A549 (cell line): ENCODE data around the gene ILDR2. TPM values are rescaled to one million over a fixed set of nuclear protein-coding genes. Genes with fewer than 3 reads are reported as not detected.

Experiments
- ATAC-seq, 2 experiments: fragments of 200-7000 bp in 1 of 2; fragments of >200 bp in 1 of 2; cut with Nextera tagmentation in 1 of 2; cut with Tn5 transposase in 1 of 2; 3 replicates each; pipeline versions ENCODE4 v1.8.0 to v1.9.1; 2018 to 2020; ENCODE audit warnings: mild to moderate bottlenecking in 1 of 2, moderate library complexity in 1 of 2
- CTCF ChIA-PET: fragments of 300-600 bp; sonication (Branson Sonifier 250); formaldehyde crosslinking; extraction: SDS; loops from one replicate; lab custom pipeline; 2021; ENCODE audit warnings: antibody characterized with exemption, inconsistent platforms; lab: Yijun Ruan, JAX
- POLR2A ChIA-PET: fragments of 350-600 bp; formaldehyde crosslinking; extraction: SDS; loops from one replicate; lab custom pipeline; 2021; ENCODE audit warnings: antibody characterized with exemption, inconsistent platforms; lab: Yijun Ruan, JAX
- DNase-seq, 2 experiments: peaks; one replicate each; pipeline versions ENCODE4 v3.0.0 to v3.0.0-alpha.2; 2011 to 2016; ENCODE audit warnings: low read depth in 1 of 2, low spot score in 1 of 2
- FAIRE-seq: peaks from 2 replicates; lab custom pipeline; 2011; peaks lifted over from hg19 to GRCh38; lab: Jason Lieb, UNC
- H3K27ac ChIP-seq, 2 experiments: fragments of >200 bp; sonication (Bioruptor Twin); formaldehyde crosslinking; 3 replicates each; pipeline ENCODE4 v1.5.1; 2016 to 2017
- H3K4me1 ChIP-seq: fragments of >200 bp; sonication (Bioruptor Twin); formaldehyde crosslinking; 3 replicates; pipeline ENCODE4 v1.6.1; 2016
- H3K4me2 ChIP-seq: fragments of >200 bp; sonication (Bioruptor Twin); formaldehyde crosslinking; 3 replicates; pipeline ENCODE4 v1.6.1; 2016
- H3K4me3 ChIP-seq: fragments of >200 bp; sonication (Bioruptor Twin); formaldehyde crosslinking; 3 replicates; pipeline ENCODE4 v1.5.1; 2016
- H3K9me3 ChIP-seq: fragments of >200 bp; sonication (Bioruptor Twin); formaldehyde crosslinking; 3 replicates; pipeline ENCODE4 v1.6.1; 2016
- BCL3 ChIP-seq: fragments of >200 bp; sonication (Bioruptor Twin); formaldehyde crosslinking; IDR thresholded peaks from 3 replicates; pipeline ENCODE4 v1.6.1; 2016
- CEBPB ChIP-seq, 2 experiments: fragments of >200 bp in 1 of 2; sonication (Bioruptor Twin) in 1 of 2; formaldehyde crosslinking in 1 of 2; IDR thresholded peaks; 2 replicates each; pipeline ENCODE4 v1.6.1; 2012 to 2016
- CHD4 ChIP-seq: fragments of 200-600 bp; sonication (generic); IDR thresholded peaks from 2 replicates; pipeline ENCODE4 v1.6.1; 2016; ENCODE audit warnings: antibody characterized with exemption, mild to moderate bottlenecking, borderline replicate concordance
- E2F6 ChIP-seq: IDR thresholded peaks from 2 replicates; pipeline ENCODE4 v1.6.1; 2012; ENCODE audit warnings: low read depth, borderline replicate concordance
- EHF ChIP-seq: fragments of 250-450 bp; sonication (Bioruptor Pico); IDR thresholded peaks from 2 replicates; pipeline ENCODE4 v1.5.0; 2020; ENCODE audit warnings: mild to moderate bottlenecking
- EHMT2 ChIP-seq: fragments of 200-600 bp; sonication (generic); IDR thresholded peaks from 2 replicates; pipeline ENCODE4 v1.6.1; 2016; ENCODE audit warnings: antibody characterized with exemption, low read depth, mild to moderate bottlenecking, moderate library complexity
- FOSB ChIP-seq: fragments of 250-450 bp; sonication (Bioruptor Pico); IDR thresholded peaks from 2 replicates; pipeline ENCODE4 v1.5.0; 2020; ENCODE audit warnings: mild to moderate bottlenecking, moderate library complexity
- FOXS1 ChIP-seq: fragments of 250-450 bp; sonication (Bioruptor Pico); IDR thresholded peaks from 2 replicates; pipeline ENCODE4 v1.5.0; 2020; ENCODE audit warnings: mild to moderate bottlenecking, moderate library complexity
- GATA3 ChIP-seq: IDR thresholded peaks from 2 replicates; pipeline ENCODE4 v1.6.1; 2012; ENCODE audit warnings: borderline replicate concordance
- HEYL ChIP-seq: fragments of 250-450 bp; sonication (Bioruptor Pico); IDR thresholded peaks from 2 replicates; pipeline ENCODE4 v1.8.0; 2021; ENCODE audit warnings: mild to moderate bottlenecking, moderate library complexity
- HOXB13 ChIP-seq: fragments of 250-450 bp; sonication (Bioruptor Pico); IDR thresholded peaks from 2 replicates; pipeline ENCODE4 v1.5.0; 2020; ENCODE audit warnings: low read depth, mild to moderate bottlenecking, moderate library complexity
- KDM1A ChIP-seq: fragments of 200-600 bp; sonication (generic); IDR thresholded peaks from 2 replicates; pipeline ENCODE4 v1.6.1; 2016; ENCODE audit warnings: low read depth, mild to moderate bottlenecking
- KDM5A ChIP-seq: fragments of 200-600 bp; sonication (generic); IDR thresholded peaks from 2 replicates; pipeline ENCODE4 v1.6.1; 2016; ENCODE audit warnings: antibody characterized with exemption, mild to moderate bottlenecking
- MAFK ChIP-seq: fragments of 450-650 bp; IDR thresholded peaks from 2 replicates; pipeline ENCODE4 v1.6.1; 2014; ENCODE audit not compliant: partially characterized antibody
- NPAS2 ChIP-seq: fragments of 250-450 bp; sonication (Bioruptor Pico); IDR thresholded peaks from 2 replicates; pipeline ENCODE4 v1.8.0; 2022; ENCODE audit warnings: mild to moderate bottlenecking, moderate library complexity, borderline replicate concordance
- PBX3 ChIP-seq: IDR thresholded peaks from 2 replicates; pipeline ENCODE4 v1.6.1; 2012
- POLR2A ChIP-seq: IDR thresholded peaks from 2 replicates; pipeline ENCODE4 v1.6.1; 2012; ENCODE audit warnings: mild to moderate bottlenecking, low read length
- POLR2AphosphoS2 ChIP-seq: conservative IDR thresholded peaks from 2 replicates; pipeline ENCODE4 v1.6.1; 2012; ENCODE audit warnings: low read length, improper control_type of control experiment, inconsistent platforms
- REST ChIP-seq: fragments of 200-600 bp; sonication (generic); IDR thresholded peaks from 2 replicates; pipeline ENCODE4 v1.6.1; 2016; ENCODE audit warnings: antibody characterized with exemption, mild to moderate bottlenecking, moderate library complexity
- RNF2 ChIP-seq: fragments of 200-600 bp; sonication (generic); IDR thresholded peaks from 2 replicates; pipeline ENCODE4 v1.6.1; 2016; ENCODE audit warnings: low read depth, mild to moderate bottlenecking, antibody characterized with exemption, moderate library complexity, borderline replicate concordance
- SREBF2 ChIP-seq: fragments of 450-650 bp; IDR thresholded peaks from 2 replicates; pipeline ENCODE4 v1.6.1; 2014; ENCODE audit warnings: mild to moderate bottlenecking, moderate library complexity
- USF2 ChIP-seq: fragments of 450-650 bp; IDR thresholded peaks from 2 replicates; pipeline ENCODE4 v1.6.1; 2014; ENCODE audit warnings: antibody characterized with exemption
- ZFP36 ChIP-seq: fragments of 450-650 bp; IDR thresholded peaks from 2 replicates; pipeline ENCODE4 v1.6.1; 2014; ENCODE audit warnings: borderline replicate concordance; ENCODE audit not compliant: partially characterized antibody
- ZNF302 ChIP-seq: fragments of 250-450 bp; sonication (Bioruptor Pico); IDR thresholded peaks from 2 replicates; pipeline ENCODE4 v1.9.0; 2021; ENCODE audit warnings: inconsistent platforms, mild to moderate bottlenecking, moderate library complexity
- ZSCAN20 ChIP-seq: fragments of 250-450 bp; sonication (Bioruptor Pico); IDR thresholded peaks from 2 replicates; pipeline ENCODE4 v1.8.0; 2022; ENCODE audit warnings: mild to moderate bottlenecking, moderate library complexity
- WGBS: methylation state at CpG from one replicate; pipeline ENCODE4 v1.1.6; 2017; ENCODE audit errors: missing lambda C conversion rate; 5-methylcytosine and 5-hydroxymethylcytosine counted together
- polyA plus RNA-seq, 4 experiments: library from polyadenylated mRNA; depleted of rRNA in 3 of 4; stranded (reverse); fragments of >200 nt; fragmentation: RNase III in 1 of 4; extraction: RNeasy Plus Mini Kit Qiagen cat#74134 plus additional on column Dnase treatment in 1 of 4; gene quantifications; 2 replicates in 3 of 4; 3 replicates in 1 of 4; pipeline ENCODE4 v1.2.3, GENCODE V29; 2011 to 2017

ILDR2 gene
- polyA plus RNA-seq, 2 of the 4 experiments (the other 2 are of a cell fraction): 0.04 TPM; not detected in 1

GRCh38 chr1:166937329-166937728 is 38.0 kb downstream of the ILDR2 start:
- Histone ChIP-seq H3K27ac (no peak overlapping the region), H3K4me1 (no peaks in the 10 kb centered on the region), H3K4me2 (no peak overlapping the region), H3K4me3 (no peak overlapping the region), H3K9me3 (no peaks in the 10 kb centered on the region)
- TF ChIP-seq BCL3: no peak
- TF ChIP-seq RNF2: no peak
- no peak for TF ChIP-seq CHD4
- TF ChIP-seq KDM1A: no peak
- TF ChIP-seq PBX3: no peak
- no peak for TF ChIP-seq USF2
- TF ChIP-seq GATA3: no peak
- TF ChIP-seq SREBF2: no peak
- no peak for TF ChIP-seq NPAS2 (CRISPR knock-in tag)
- no peak for TF ChIP-seq POLR2A
- TF ChIP-seq ZFP36: no peak
- no peak for TF ChIP-seq EHMT2
- TF ChIP-seq REST: no peak
- TF ChIP-seq HEYL: no peak
- 14% methylated on average over 4 of the region's 4 CpGs for WGBS
- ChIA-PET CTCF (interaction anchor here (1.0 to 2.9 kb wide), 2 partner anchors 11 to 28 kb away, joined by 3 to 6 read pairs; no protein-coding TSS in a partner anchor), POLR2A (no interaction called here)
- DNase-seq (no peak), FAIRE-seq (no peak), ATAC-seq (no peak)

- 0% methylated on average over 1 of the region's 1 CpG for WGBS
- H3K4me3 ChIP-seq: no peak overlapping the region
- no peak overlapping the region for H3K27ac ChIP-seq
- no peak overlapping the region for H3K4me2 ChIP-seq
- H3K9me3 ChIP-seq: no peaks in the 10 kb centered on the region
- H3K4me1 ChIP-seq: no peaks in the 10 kb centered on the region
- ATAC-seq (no peak), DNase-seq (no peak), FAIRE-seq (no peak)
- ChIA-PET POLR2A (no interaction called here), CTCF (interaction anchor here (0.6 to 1.8 kb wide), 3 partner anchors 23 to 231 kb away, joined by 4 to 10 read pairs (median 4); no protein-coding TSS in a partner anchor)
- TF ChIP-seq ZSCAN20: no peak
- TF ChIP-seq HOXB13 (CRISPR knock-in tag): no peak
- TF ChIP-seq PBX3: no peak
- TF ChIP-seq E2F6: no peak
- no peak for TF ChIP-seq POLR2AphosphoS2
- TF ChIP-seq KDM1A: no peak
- no peak for TF ChIP-seq KDM5A
- no peak for TF ChIP-seq REST
- no peak for TF ChIP-seq MAFK
- TF ChIP-seq ZFP36: no peak
- TF ChIP-seq CEBPB (IDR thresholded peaks at IDR 0.05): no peak
- TF ChIP-seq SREBF2: no peak
- TF ChIP-seq FOSB (CRISPR knock-in tag): no peak
- no peak for TF ChIP-seq EHF
- TF ChIP-seq FOXS1 (CRISPR knock-in tag): no peak
- TF ChIP-seq ZNF302 (CRISPR knock-in tag): no peak
Measured at GRCh38 chr1:166933633-166934032, 41.7 kb downstream of the ILDR2 start.
